GM23338 (cell line): ENCODE measurements around the gene SNX32. TPM values are rescaled to one million over a fixed set of nuclear protein-coding genes. Genes with fewer than 3 reads are reported as not detected.
"Not testable (repeated sequence)": the region's sequence is repeated elsewhere in the genome, so short reads cannot be mapped to it uniquely, and the experiment has no call there.

Experiments used
- ATAC-seq: fragments of 200-7000 bp; cut with Tn5 transposase; 3 replicates; pipeline ENCODE4 v1.9.1; 2020
- DNase-seq: peaks from one replicate; pipeline ENCODE4 v3.0.0-alpha.2; 2015; ENCODE audit warnings: low spot score
- H2AFZ ChIP-seq: fragments of 200-600 bp; sonication (generic); 2 replicates; pipeline ENCODE4 v1.8.0; 2016; ENCODE audit warnings: antibody characterized with exemption, mild to moderate bottlenecking, moderate library complexity
- H3F3A ChIP-seq: fragments of 200-600 bp; sonication (generic); replicated peaks from 2 replicates; pipeline ENCODE4 v1.8.0; 2017; ENCODE audit warnings: antibody characterized with exemption, mixed run types, low read depth
- H3K27ac ChIP-seq: fragments of 200-600 bp; sonication (generic); 2 replicates; pipeline ENCODE4 v1.6.1; 2016; ENCODE audit warnings: low read depth
- H3K27me3 ChIP-seq: fragments of 200-600 bp; sonication (generic); 2 replicates; pipeline ENCODE4 v1.8.0; 2016; ENCODE audit warnings: mild to moderate bottlenecking, mixed run types, moderate library complexity; ENCODE audit not compliant: insufficient read depth
- H3K36me3 ChIP-seq: fragments of 200-600 bp; sonication (generic); 2 replicates; pipeline ENCODE4 v1.8.0; 2016; ENCODE audit warnings: mild to moderate bottlenecking; ENCODE audit not compliant: insufficient read depth
- H3K4me1 ChIP-seq: fragments of 200-600 bp; sonication (generic); 2 replicates; pipeline ENCODE4 v1.8.0; 2016; ENCODE audit warnings: mild to moderate bottlenecking, moderate library complexity; ENCODE audit not compliant: insufficient read depth
- H3K4me2 ChIP-seq: fragments of 200-600 bp; sonication (generic); 2 replicates; pipeline ENCODE4 v1.7.1; 2017; ENCODE audit warnings: mixed run types
- H3K4me3 ChIP-seq: fragments of 200-600 bp; sonication (generic); 2 replicates; pipeline ENCODE4 v1.6.1; 2016; ENCODE audit warnings: mixed run types
- H3K79me2 ChIP-seq: fragments of 200-600 bp; sonication (generic); replicated peaks from 2 replicates; pipeline ENCODE4 v1.8.0; 2017; ENCODE audit warnings: mild to moderate bottlenecking; ENCODE audit not compliant: insufficient read depth
- H3K9me2 ChIP-seq: fragments of 200-600 bp; sonication (generic); 2 replicates; pipeline ENCODE4 v1.8.0; 2017; ENCODE audit not compliant: insufficient read depth
- H4K20me1 ChIP-seq: fragments of 200-600 bp; sonication (generic); replicated peaks from 2 replicates; pipeline ENCODE4 v1.8.0; 2017; ENCODE audit warnings: mild to moderate bottlenecking; ENCODE audit not compliant: insufficient read depth
- H3K27ac Mint-ChIP-seq: 2 replicates; pipeline ENCODE4 v1.8.0; 2020; ENCODE audit warnings: inconsistent platforms, mild to moderate bottlenecking, moderate library complexity, mixed read lengths
- H3K27me3 Mint-ChIP-seq: 3 replicates; pipeline ENCODE4 v1.8.0; 2022; ENCODE audit warnings: low read depth, mild to moderate bottlenecking, moderate library complexity, mixed read lengths, inconsistent platforms; ENCODE audit not compliant: insufficient read depth, poor library complexity
- H3K36me3 Mint-ChIP-seq: 3 replicates; pipeline ENCODE4 v1.8.0; 2021; ENCODE audit warnings: low read depth, mild to moderate bottlenecking, inconsistent platforms, moderate library complexity, mixed read lengths
- H3K4me1 Mint-ChIP-seq: 3 replicates; pipeline ENCODE4 v1.8.0; 2020; ENCODE audit warnings: mild to moderate bottlenecking, inconsistent platforms, mixed read lengths
- H3K4me3 Mint-ChIP-seq: 3 replicates; pipeline ENCODE4 v1.8.0; 2021; ENCODE audit warnings: moderate library complexity, mild to moderate bottlenecking, inconsistent platforms, mixed read lengths
- H3K9me3 Mint-ChIP-seq: 3 replicates; pipeline ENCODE4 v1.8.0; 2020; ENCODE audit warnings: moderate library complexity, mild to moderate bottlenecking, inconsistent platforms, mixed read lengths
- CREB1 ChIP-seq: fragments of 250-450 bp; sonication (Bioruptor Pico); IDR thresholded peaks from 2 replicates; pipeline ENCODE4 v1.5.0; 2020; ENCODE audit warnings: low read depth, mild to moderate bottlenecking, moderate library complexity
- EZH2 ChIP-seq: fragments of 200-600 bp; sonication (generic); IDR thresholded peaks from one replicate; pipeline ENCODE4 v1.8.0; 2017; ENCODE audit warnings: antibody characterized with exemption, mild to moderate bottlenecking, low read depth; ENCODE audit not compliant: unreplicated experiment
- ZNF114 ChIP-seq: fragments of 250-450 bp; sonication (Bioruptor Pico); IDR thresholded peaks from 2 replicates; pipeline ENCODE4 v1.5.0; 2020; ENCODE audit warnings: mild to moderate bottlenecking, moderate library complexity
- ZNF331 ChIP-seq: fragments of 250-450 bp; sonication (Bioruptor Pico); IDR thresholded peaks from 2 replicates; pipeline ENCODE4 v1.5.0; 2020; ENCODE audit warnings: low read depth, mild to moderate bottlenecking, moderate library complexity
- polyA plus RNA-seq: library from polyadenylated mRNA; unstranded; fragments of >200 nt; fragmentation: Nextera tagmentation; extraction: Ambion mirVana; gene quantifications from 2 replicates; pipeline ENCODE4 v1.2.1, GENCODE V29; 2016
- total RNA-seq: library from RNA; depleted of rRNA; stranded (reverse); fragments of >200 nt; shearing (Covaris generic); gene quantifications from 2 replicates; pipeline ENCODE4 v1.2.3, GENCODE V29; 2014
- TF ChIP-seq, protein P1 (sequence below): fragments of 250-450 bp; sonication (Bioruptor Pico); IDR thresholded peaks from 2 replicates; pipeline ENCODE4 v1.5.0; 2020; ENCODE audit warnings: mild to moderate bottlenecking, moderate library complexity

SNX32 gene
- total and polyA plus RNA-seq, 2 experiments from 2014 or later: 0.49 to 1.2 TPM

DNA sequence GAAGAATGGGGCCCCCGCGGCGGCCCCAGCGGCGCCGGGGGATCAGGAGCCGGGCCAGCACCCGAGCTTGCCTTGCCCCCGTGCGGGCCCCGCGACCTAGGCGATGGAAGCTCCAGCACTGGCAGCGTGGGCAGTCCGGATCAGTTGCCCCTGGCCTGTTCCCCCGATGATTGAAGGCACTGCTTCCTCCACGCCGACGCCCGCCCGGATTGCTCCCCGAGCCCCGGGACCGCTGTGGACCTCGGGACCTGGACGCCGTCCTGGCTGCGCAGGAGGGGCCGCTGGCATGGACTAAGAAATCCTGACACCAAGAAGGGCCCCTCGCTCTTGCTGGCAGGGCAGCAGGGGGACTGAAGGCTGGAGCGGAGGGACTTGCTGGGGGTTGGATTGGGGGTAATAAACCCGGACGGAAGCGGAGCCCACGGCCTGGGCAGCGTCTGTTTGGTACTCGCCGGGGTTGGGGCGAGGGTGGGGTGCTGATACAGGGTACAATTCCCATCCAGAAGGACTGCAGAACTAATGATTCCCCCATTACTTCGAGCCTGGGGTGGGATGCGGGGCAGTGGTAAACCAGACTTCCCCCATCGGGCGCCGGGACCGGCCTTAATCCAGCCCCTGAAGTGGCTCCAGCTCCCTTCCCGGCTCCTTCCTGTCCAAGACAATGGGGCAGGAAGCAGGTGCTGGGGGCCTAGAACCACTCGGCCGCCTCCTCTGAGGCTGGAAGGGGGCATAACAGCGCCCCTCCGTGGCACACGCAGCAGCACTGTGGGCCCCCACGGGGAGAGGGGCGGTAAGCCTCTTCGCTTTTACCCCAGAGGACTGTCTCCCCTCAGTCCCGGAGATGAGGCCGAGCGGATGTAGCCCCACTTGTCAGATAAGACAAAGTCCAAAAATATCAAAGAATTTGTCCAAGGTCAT, 57.7 kb downstream of the SNX32 start (continued):
- TF ChIP-seq, protein P1, sequence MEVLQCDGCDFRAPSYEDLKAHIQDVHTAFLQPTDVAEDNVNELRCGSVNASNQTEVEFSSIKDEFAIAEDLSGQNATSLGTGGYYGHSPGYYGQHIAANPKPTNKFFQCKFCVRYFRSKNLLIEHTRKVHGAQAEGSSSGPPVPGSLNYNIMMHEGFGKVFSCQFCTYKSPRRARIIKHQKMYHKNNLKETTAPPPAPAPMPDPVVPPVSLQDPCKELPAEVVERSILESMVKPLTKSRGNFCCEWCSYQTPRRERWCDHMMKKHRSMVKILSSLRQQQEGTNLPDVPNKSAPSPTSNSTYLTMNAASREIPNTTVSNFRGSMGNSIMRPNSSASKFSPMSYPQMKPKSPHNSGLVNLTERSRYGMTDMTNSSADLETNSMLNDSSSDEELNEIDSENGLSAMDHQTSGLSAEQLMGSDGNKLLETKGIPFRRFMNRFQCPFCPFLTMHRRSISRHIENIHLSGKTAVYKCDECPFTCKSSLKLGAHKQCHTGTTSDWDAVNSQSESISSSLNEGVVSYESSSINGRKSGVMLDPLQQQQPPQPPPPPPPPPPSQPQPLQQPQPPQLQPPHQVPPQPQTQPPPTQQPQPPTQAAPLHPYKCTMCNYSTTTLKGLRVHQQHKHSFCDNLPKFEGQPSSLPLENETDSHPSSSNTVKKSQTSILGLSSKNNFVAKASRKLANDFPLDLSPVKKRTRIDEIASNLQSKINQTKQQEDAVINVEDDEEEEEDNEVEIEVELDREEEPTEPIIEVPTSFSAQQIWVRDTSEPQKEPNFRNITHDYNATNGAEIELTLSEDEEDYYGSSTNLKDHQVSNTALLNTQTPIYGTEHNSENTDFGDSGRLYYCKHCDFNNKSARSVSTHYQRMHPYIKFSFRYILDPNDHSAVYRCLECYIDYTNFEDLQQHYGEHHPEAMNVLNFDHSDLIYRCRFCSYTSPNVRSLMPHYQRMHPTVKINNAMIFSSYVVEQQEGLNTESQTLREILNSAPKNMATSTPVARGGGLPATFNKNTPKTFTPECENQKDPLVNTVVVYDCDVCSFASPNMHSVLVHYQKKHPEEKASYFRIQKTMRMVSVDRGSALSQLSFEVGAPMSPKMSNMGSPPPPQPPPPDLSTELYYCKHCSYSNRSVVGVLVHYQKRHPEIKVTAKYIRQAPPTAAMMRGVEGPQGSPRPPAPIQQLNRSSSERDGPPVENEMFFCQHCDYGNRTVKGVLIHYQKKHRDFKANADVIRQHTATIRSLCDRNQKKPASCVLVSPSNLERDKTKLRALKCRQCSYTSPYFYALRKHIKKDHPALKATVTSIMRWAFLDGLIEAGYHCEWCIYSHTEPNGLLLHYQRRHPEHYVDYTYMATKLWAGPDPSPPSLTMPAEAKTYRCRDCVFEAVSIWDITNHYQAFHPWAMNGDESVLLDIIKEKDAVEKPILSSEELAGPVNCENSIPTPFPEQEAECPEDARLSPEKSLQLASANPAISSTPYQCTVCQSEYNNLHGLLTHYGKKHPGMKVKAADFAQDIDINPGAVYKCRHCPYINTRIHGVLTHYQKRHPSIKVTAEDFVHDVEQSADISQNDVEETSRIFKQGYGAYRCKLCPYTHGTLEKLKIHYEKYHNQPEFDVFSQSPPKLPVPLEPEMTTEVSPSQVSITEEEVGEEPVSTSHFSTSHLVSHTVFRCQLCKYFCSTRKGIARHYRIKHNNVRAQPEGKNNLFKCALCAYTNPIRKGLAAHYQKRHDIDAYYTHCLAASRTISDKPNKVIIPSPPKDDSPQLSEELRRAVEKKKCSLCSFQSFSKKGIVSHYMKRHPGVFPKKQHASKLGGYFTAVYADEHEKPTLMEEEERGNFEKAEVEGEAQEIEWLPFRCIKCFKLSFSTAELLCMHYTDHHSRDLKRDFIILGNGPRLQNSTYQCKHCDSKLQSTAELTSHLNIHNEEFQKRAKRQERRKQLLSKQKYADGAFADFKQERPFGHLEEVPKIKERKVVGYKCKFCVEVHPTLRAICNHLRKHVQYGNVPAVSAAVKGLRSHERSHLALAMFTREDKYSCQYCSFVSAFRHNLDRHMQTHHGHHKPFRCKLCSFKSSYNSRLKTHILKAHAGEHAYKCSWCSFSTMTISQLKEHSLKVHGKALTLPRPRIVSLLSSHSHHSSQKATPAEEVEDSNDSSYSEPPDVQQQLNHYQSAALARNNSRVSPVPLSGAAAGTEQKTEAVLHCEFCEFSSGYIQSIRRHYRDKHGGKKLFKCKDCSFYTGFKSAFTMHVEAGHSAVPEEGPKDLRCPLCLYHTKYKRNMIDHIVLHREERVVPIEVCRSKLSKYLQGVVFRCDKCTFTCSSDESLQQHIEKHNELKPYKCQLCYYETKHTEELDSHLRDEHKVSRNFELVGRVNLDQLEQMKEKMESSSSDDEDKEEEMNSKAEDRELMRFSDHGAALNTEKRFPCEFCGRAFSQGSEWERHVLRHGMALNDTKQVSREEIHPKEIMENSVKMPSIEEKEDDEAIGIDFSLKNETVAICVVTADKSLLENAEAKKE (CRISPR knock-in tag): no peak
- TF ChIP-seq ZNF114 (CRISPR knock-in tag) (no peak), ZNF331 (CRISPR knock-in tag) (no peak), EZH2 (no peak), CREB1 (CRISPR knock-in tag) (no peak)

DNA sequence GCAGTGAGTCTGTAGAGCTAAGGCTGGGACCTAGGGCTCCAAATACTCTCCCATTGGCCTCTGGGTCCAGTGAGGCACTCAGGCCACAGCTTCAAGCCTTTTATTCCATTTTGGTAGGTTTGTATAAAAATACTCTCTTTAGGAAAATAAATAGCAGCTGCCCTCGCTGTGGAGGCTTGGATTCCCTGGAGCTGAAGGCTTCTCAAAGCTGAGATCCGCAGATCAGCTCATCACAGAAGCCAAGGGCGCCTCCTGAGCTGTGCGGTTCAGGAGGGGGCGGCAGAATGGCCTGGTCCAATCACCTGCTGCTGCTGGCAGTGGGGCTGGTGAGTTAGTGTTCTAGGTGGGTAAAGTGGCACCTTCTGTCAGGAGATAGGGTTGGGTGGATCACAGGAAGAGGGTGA, 58.4 kb downstream of the SNX32 start:
- H3K27ac Mint-ChIP-seq, H3K9me3 Mint-ChIP-seq, DNase-seq, H2AFZ ChIP-seq, H3K79me2 ChIP-seq, H3K36me3 ChIP-seq, H3K27ac ChIP-seq, ATAC-seq, H3K9me2 ChIP-seq: not testable (repeated sequence)
- peaks cover 25% of the 10 kb centered on the region for H3K27me3 ChIP-seq
- H3K4me1 Mint-ChIP-seq: peaks cover 33% of the 10 kb centered on the region
- H3K4me2 ChIP-seq: peak overlapping the region; percentile 89
- H3K4me3 ChIP-seq: peak overlapping the region; percentile 93
- peaks cover 32% of the 10 kb centered on the region for H3F3A ChIP-seq
- H3K4me1 ChIP-seq: peaks cover 29% of the 10 kb centered on the region
- H4K20me1 ChIP-seq: peaks cover 12% of the 10 kb centered on the region
- H3K4me3 Mint-ChIP-seq: peak overlapping the region; percentile 81
- H3K27me3 Mint-ChIP-seq: peaks cover 35% of the 10 kb centered on the region
- H3K36me3 Mint-ChIP-seq: peaks cover 12% of the 10 kb centered on the region
